GM12801 (cell line): ENCODE data around the gene CNRIP1.

Source experiments
- TF ChIP-seq, protein P1 (sequence below): IDR thresholded peaks from one replicate; pipeline ENCODE4 v1.5.1; 2011; ENCODE audit warnings: control low read depth; ENCODE audit not compliant: insufficient read length; ENCODE audit errors: extremely low read depth

The CNRIP1 gene

DNA sequence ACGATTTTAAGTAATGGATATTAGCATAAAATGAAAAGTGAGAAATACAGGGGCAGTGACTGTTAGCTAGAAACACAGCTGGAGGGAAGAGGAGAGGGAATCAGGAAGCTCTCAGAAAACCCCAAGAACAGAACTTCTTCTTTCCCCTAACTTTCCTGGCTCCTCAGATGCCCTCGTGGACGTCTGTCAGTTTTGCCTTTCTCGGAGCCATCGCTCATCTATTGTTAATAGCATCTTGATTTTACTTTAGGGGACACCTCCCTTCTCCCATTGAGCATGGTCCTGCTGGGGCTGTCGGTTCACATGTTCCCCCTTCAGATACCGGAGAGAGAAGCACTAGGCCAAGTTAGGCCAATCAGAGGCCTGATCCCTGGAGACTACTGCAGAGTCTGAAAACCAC is 43.0 kb upstream of the CNRIP1 start:
- TF ChIP-seq, protein P1, sequence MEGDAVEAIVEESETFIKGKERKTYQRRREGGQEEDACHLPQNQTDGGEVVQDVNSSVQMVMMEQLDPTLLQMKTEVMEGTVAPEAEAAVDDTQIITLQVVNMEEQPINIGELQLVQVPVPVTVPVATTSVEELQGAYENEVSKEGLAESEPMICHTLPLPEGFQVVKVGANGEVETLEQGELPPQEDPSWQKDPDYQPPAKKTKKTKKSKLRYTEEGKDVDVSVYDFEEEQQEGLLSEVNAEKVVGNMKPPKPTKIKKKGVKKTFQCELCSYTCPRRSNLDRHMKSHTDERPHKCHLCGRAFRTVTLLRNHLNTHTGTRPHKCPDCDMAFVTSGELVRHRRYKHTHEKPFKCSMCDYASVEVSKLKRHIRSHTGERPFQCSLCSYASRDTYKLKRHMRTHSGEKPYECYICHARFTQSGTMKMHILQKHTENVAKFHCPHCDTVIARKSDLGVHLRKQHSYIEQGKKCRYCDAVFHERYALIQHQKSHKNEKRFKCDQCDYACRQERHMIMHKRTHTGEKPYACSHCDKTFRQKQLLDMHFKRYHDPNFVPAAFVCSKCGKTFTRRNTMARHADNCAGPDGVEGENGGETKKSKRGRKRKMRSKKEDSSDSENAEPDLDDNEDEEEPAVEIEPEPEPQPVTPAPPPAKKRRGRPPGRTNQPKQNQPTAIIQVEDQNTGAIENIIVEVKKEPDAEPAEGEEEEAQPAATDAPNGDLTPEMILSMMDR, result no peak

DNA sequence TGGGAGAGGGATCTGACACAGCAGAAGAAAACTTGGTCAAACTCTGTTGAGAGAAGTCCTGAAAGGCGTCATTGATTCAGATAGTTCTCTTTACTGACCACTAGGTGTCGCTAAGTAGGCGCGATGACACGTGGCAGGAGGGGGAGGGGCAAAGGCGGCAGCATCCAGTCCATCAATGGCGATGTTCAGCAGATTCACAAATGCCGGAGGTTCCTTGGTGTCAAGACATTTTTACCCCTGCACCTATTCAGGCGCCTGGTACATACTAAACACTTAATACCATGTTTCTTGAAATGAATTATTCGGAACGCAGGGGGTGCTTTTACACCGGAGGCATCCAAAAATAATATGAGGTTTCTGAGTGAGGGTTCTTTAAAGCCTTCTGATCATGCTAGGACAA is 42.3 kb upstream of the CNRIP1 start:
- TF ChIP-seq, protein P1, result no peak

DNA sequence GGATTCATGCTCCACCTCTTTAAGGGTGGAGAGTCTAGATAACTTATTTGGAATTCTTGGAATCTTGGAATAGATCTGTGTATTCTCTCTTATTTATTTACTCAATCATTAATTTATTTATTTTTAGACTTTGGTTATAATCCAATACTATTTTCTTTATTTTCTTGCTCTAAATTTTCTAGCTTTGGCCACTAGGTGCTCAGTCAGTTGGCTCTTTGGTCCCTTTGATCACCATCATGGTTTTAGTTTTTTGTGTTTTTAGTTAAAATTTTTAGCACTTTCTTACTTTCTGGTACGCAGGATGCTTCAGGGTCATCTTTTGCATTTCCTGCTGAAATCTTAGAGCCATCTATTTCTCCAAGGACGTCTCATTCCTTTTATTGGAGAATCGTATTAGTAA is 40.1 kb upstream of the CNRIP1 start:
- TF ChIP-seq, protein P1, result no peak

DNA sequence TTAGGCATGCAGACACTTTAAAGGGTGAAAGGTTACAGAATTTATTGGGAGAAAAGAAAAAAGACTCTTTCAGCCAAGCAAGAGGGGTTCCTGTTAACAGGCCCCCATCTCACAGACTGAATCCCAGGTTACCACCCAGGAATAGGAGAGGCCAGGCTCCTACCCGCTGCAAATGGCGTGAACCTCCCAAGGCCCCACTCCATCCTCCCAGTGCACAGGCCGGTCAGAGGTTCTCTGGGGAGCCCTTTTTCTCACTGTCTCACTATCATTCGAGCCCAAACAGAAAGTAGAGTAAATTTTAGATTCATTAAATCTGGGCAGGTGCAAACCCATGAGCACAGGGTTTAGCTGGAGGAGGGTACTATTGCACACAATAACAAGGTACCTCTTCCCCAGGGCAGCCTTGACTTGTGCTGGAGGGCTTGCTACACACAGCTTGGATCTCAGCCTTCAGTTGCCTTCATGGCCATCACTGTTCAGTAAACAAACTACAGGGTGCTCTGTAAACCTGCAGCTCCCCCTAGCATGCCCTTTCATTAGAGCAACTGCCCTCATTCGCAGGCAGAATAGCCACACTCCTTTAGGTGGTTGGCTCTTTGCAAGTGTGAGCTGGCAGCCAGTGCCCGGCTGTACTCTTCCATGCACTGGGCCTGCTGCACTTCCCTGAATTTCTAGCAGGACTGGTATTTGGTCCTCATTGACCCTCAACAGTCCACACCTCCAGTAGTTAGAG is 38.0 kb upstream of the CNRIP1 start:
- TF ChIP-seq, protein P1, result no peak

DNA sequence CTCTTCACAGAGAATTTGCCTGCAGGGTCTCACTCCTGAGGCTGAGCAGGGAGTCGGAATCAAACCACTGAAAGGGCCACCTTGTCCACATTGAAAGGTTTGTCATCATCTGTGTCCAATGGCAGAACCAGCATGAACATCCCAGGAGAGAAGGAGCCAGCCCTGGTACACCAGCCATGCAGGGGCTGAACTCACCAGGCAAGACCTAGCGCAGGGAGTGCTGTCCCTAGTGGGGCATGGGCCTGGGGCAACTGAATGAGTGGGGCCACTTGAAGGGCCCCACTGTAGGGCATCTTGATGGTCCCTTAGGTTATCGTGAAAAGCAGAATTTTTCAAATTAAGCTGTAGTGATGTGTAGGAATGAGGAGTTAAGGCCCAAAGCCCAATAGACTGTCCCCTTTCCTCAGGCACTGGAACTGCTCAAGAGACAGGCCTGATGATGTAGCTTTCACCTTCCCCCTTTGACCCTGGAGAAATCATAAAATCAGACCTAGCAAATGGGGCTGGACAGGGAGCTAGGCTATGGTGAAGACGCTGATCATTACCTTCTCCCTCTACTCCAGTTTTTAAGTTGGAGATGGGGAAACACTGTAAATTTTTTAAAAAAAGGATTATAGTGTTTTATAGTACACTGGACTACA is 37.0 kb upstream of the CNRIP1 start:
- TF ChIP-seq, protein P1, result no peak

DNA sequence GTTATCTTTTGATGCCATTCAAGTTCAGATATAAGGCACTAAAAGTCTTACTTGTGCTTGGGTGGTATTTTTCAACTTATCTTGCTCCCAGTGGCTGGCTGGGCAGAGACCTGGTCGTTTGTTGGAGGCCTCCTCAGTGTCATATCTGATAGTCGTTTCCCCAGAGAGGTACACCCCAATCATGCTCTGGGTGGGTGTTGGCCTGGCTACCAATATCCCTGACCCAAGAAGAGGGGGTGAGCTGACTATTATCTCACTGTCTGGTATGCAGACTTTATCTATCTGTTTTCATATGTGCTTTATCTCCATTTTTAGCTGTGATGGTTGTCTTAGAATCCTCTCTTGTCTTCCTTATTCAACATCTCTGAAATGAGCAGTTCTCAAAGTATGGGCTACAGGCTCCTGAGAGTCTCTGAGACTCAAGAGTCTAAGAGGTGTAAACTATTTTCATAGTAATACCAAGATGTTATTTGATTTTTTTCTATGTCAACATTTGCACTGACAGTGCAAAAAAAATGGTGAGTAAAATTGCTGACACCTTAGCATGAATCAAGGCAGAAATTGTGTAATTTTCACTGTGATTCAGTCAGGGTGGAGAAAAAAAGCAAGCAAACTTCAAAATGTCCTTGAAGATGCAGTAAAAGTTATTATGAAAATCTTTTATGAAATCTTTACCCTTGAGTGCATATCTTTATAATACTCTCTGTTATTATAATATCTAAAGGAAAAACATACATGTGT is 33.1 kb upstream of the CNRIP1 start:
- TF ChIP-seq, protein P1, result no peak

DNA sequence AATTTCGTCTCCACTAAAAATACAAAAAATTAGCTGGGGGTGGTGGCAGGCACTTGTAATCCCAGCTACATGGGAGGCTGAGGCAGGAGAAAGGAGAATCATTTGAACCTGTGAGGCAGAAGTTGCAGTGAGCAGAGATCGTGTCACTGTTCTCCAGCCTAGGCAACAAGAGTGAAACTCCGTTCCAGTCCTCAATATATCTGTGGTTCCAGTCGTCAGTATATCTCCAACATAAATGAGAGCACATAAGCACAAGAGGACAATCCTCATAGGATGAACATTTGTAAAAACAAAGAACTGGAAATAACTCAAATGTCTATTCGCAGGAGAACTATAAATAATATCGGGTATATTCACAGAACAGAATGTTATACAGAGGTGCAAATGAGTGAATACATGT is 32.2 kb upstream of the CNRIP1 start:
- TF ChIP-seq, protein P1, result no peak
